Activated CD4-positive, alpha-beta T cell treated with anti-CD3 and anti-CD28 coated beads, Interleukin-2, amount 50 U/mL, for 24 hours (primary cell): Measurements from ENCODE around the gene CA11.

Experiments
- DNase-seq, 2 donors: peaks; one replicate each; pipeline ENCODE4 v3.0.0-alpha.2; 2020; ENCODE audit warnings: low read depth in 1 of 2, low spot score in 1 of 2

Gene CA11

GRCh38 chr19:48588670-48589401 is 57.2 kb downstream of the CA11 start:
- peak; percentile 75 to 78 for DNase-seq
